ENCODE data around the gene DFFA. TPM values are rescaled to one million over a fixed set of nuclear protein-coding genes. Genes with fewer than 3 reads are reported as not detected.

Gene DFFA
- total and polyA plus RNA-seq, 2 of the 4 experiments (the other 2 are of a cell fraction), result 28.1 to 62.6 TPM

- 27% methylated on average over 15 of the region's 30 CpGs; no CpG with 5 or more reads in 1 of the 2 experiments for WGBS, 2 experiments (ENCODE audit: extremely low coverage in 2 of 2, insufficient read length in 1 of 2)
- H2AK5ac ChIP-seq (ENCODE audit: low read depth, low read length), result peak overlapping the region; percentile 67; the same call in 1 of the 2 replicates
- H2AK9ac ChIP-seq (replicated peaks; ENCODE audit: low read depth, low read length, poor library complexity), result peak overlapping the region; percentile 96
- ATAC-seq (ENCODE audit: low read depth), result peak; percentile 1
- H3K27ac ChIP-seq (ENCODE audit: insufficient read depth, low read length), result peak overlapping the region; percentile 86
- peaks cover 2% of the 10 kb centered on the region; the same call in 1 of the 2 replicates for H3K4me1 ChIP-seq (ENCODE audit: control insufficient read depth, insufficient read depth, low read length)
- H3K4me3 ChIP-seq (ENCODE audit: insufficient read depth, low read depth, low read length), result peak overlapping the region; percentile 76
- no peaks in the 10 kb centered on the region for H3K9me3 ChIP-seq (ENCODE audit: control insufficient read depth, insufficient read depth, low read length)
- 0 out of 2 replicates have a peak overlapping the region, but pooled peaks have one; percentile 58 for H2BK120ac ChIP-seq (ENCODE audit: low read depth, low read length)
- no peak overlapping the region for H3K18ac ChIP-seq (ENCODE audit: low read depth, low read length)
- H3K23ac ChIP-seq (ENCODE audit: low read depth, low read length), result peak overlapping the region; percentile 83; the same call in 1 of the 2 replicates
- H3K56ac ChIP-seq (ENCODE audit: extremely low read depth, insufficient read depth, low read length), result no peak overlapping the region; the same call in 1 of the 2 replicates
- no peaks in the 10 kb centered on the region for H3K27me3 ChIP-seq (ENCODE audit: control insufficient read depth, insufficient read depth, low read length)
- H3K14ac ChIP-seq (replicated peaks; ENCODE audit: low read depth, low read length), result peak overlapping the region; percentile 98
- TF ChIP-seq RFX5 (IDR thresholded peaks at IDR 0.05; ENCODE audit: low read depth, low read length), result no peak
- no peak for TF ChIP-seq CEBPB (IDR thresholded peaks at IDR 0.05; ENCODE audit: low read depth, low read length)
- no peak for TF ChIP-seq POLR2A (IDR thresholded peaks at IDR 0.05; ENCODE audit: low read depth, low read length)
- no peak for TF ChIP-seq USF2 (IDR thresholded peaks at IDR 0.05; ENCODE audit: low read depth, low read length)
- TF ChIP-seq MXI1 (IDR thresholded peaks at IDR 0.05; ENCODE audit: borderline replicate concordance, low read depth, low read length), result no peak
- DNase-seq, result no peak
- H2BK15ac ChIP-seq (ENCODE audit: low read depth, low read length), result peak overlapping the region; percentile 59; the same call in 1 of the 3 replicates
- peak overlapping the region; percentile 85 for H3K9ac ChIP-seq (ENCODE audit: low read depth, low read length)
- in situ Hi-C loops (cut with MboI; ENCODE audit: low sequenced_read_pairs), result no loop called here
- dilution Hi-C loops (cut with HindIII; ENCODE audit: low sequenced_read_pairs, unreplicated experiment), result no loop called here
- peaks cover 2% of the 10 kb centered on the region; the same call in 1 of the 2 replicates for H3K36me3 ChIP-seq (ENCODE audit: control insufficient read depth, insufficient read depth, low read length)
- H4K91ac ChIP-seq (ENCODE audit: insufficient read depth, low read depth, low read length), result peak overlapping the region; percentile 94
- H2BK20ac ChIP-seq (ENCODE audit: low read depth, low read length), result no peak overlapping the region
- H4K8ac ChIP-seq (ENCODE audit: low read depth in 2 of 2, low read length in 2 of 2), result peak overlapping the region; percentile 79 to 94
- ChIA-PET CTCF (interaction anchor here (0.9 to 1.9 kb wide), 6 partner anchors 21 to 256 kb away, joined by 3 to 12 read pairs (median 4); no protein-coding TSS in a partner anchor), POLR2A (ENCODE audit: unreplicated experiment) (interaction anchor here (0.6 kb wide), 1 partner anchor 180 kb away, joined by 3 read pairs; no protein-coding TSS in a partner anchor)
- H2BK5ac ChIP-seq (ENCODE audit: low read depth, low read length, poor library complexity, severe bottlenecking), result peak overlapping the region; percentile 63
- 0 out of 2 replicates have a peak overlapping the region, but pooled peaks have one; percentile 23 for H4K5ac ChIP-seq (ENCODE audit: low read depth, low read length)
- peak overlapping the region; percentile 63 for H3K4me2 ChIP-seq (ENCODE audit: low read depth, low read length)
- BruUV-seq (replicated peaks), result no TSS peak
- H3K4ac ChIP-seq (ENCODE audit: low read depth, low read length), result peak overlapping the region; percentile 89
- peak overlapping the region; percentile 100 for H2AFZ ChIP-seq (replicated peaks; ENCODE audit: low read length, poor library complexity)
- peaks cover 4% of the 10 kb centered on the region for H3K9me1 ChIP-seq (ENCODE audit: insufficient read depth, low read length)
- H3K79me1 ChIP-seq (ENCODE audit: low read depth in 1 of 2, low read length in 2 of 2), result peaks cover 7 to 28% of the 10 kb centered on the region in 2 experiments; a peak in 3 of 4 replicates
- intact Hi-C loops (cut with micrococcal nuclease), result no loop called here
- H4K20me1 ChIP-seq (ENCODE audit: insufficient read depth, low read length), result no peaks in the 10 kb centered on the region
These were observed 41.1 kb downstream of the DFFA start for GRCh38 chr1:10431070-10431730.
